ENCODE results near the gene VPS13C. TPM values are rescaled to one million over a fixed set of nuclear protein-coding genes. Genes with fewer than 3 reads are reported as not detected.

VPS13C gene
- total and polyA plus RNA-seq, 8 donors: 5.4 to 207 (median 89.4) TPM

DNA sequence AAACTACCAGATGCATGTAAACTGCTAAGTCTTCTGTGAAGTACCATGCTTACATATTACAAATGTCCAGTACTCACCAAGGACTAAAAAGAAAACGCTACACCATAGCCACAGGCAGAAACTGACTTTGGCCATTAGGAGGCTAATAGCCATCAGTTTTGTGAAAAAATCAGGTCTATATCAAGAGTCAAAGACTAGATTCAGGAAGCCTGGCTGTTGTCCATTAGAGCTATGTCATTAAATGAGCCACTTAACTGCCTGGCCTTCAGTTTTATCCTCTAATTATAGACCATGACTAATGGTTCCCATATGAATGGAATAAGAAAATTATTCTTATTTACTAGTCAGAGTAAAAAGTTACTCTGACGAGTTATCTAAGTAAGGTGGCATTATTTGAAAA lies 144.1 kb downstream of the VPS13C start:
- WGBS, 5 donors: 85 to 93% (median 91%) methylated on average over 2 of the region's 2 CpGs
- Histone ChIP-seq H3K4me3 (no peak overlapping the region), H3K27ac (no peak overlapping the region), H3K9me3 (no peaks in the 10 kb centered on the region), H3K36me3 (peaks cover 28 to 91% (median 83%) of the 10 kb centered on the region in 4 donors), H3K27me3 (no peaks in the 10 kb centered on the region), H3K4me1 (peaks cover 0 to 2% (median 0%) of the 10 kb centered on the region in 4 donors)
- no peak for DNase-seq
- TF ChIP-seq, protein P1, sequence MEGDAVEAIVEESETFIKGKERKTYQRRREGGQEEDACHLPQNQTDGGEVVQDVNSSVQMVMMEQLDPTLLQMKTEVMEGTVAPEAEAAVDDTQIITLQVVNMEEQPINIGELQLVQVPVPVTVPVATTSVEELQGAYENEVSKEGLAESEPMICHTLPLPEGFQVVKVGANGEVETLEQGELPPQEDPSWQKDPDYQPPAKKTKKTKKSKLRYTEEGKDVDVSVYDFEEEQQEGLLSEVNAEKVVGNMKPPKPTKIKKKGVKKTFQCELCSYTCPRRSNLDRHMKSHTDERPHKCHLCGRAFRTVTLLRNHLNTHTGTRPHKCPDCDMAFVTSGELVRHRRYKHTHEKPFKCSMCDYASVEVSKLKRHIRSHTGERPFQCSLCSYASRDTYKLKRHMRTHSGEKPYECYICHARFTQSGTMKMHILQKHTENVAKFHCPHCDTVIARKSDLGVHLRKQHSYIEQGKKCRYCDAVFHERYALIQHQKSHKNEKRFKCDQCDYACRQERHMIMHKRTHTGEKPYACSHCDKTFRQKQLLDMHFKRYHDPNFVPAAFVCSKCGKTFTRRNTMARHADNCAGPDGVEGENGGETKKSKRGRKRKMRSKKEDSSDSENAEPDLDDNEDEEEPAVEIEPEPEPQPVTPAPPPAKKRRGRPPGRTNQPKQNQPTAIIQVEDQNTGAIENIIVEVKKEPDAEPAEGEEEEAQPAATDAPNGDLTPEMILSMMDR (IDR thresholded peaks at IDR 0.05): no peak
- TF ChIP-seq POLR2AphosphoS5 (IDR thresholded peaks at IDR 0.05) (no peak), POLR2A (IDR thresholded peaks at IDR 0.05) (no peak), EP300 (IDR thresholded peaks at IDR 0.05) (no peak)
- intact Hi-C loops (cut with DNase I; ENCODE audit: low total_unique reads): no loop called here

DNA sequence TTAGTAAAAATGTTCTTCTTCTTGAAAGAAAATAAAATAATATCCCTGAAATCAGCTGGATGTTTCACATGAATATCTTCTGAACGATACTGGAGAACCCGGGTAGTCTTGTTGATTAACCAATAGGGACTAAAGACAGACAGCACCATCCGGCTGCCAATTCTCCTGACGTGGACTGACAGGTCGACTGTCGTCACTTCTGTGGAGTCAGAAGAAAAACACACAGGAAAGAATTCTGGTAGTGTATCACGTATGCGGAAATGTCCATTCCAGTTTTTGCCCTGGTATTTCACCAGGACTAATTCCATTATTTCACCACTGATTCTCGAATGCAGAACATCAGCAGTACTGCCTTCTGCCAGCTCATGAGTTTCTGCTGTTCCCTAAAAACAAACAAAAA lies 144.6 kb downstream of the VPS13C start:
- H3K4me3 ChIP-seq: no peak overlapping the region
- no peak for TF ChIP-seq POLR2AphosphoS5 (IDR thresholded peaks at IDR 0.05)
- TF ChIP-seq EP300 (IDR thresholded peaks at IDR 0.05): no peak
- TF ChIP-seq, protein P1 (IDR thresholded peaks at IDR 0.05): no peak
- no peak for TF ChIP-seq POLR2A (IDR thresholded peaks at IDR 0.05)
- intact Hi-C loops (cut with DNase I; ENCODE audit: low total_unique reads): no loop called here
- DNase-seq: no peak
- no peak overlapping the region for H3K27ac ChIP-seq
- 94 to 97% (median 96%) methylated on average over 9 of the region's 9 CpGs for WGBS, 5 donors
- H3K4me1 ChIP-seq: peaks cover 0 to 4% (median 0%) of the 10 kb centered on the region in 4 donors
- H3K27me3 ChIP-seq: no peaks in the 10 kb centered on the region
- H3K9me3 ChIP-seq: no peaks in the 10 kb centered on the region
- peaks cover 24 to 91% (median 81%) of the 10 kb centered on the region in 4 donors for H3K36me3 ChIP-seq

DNA sequence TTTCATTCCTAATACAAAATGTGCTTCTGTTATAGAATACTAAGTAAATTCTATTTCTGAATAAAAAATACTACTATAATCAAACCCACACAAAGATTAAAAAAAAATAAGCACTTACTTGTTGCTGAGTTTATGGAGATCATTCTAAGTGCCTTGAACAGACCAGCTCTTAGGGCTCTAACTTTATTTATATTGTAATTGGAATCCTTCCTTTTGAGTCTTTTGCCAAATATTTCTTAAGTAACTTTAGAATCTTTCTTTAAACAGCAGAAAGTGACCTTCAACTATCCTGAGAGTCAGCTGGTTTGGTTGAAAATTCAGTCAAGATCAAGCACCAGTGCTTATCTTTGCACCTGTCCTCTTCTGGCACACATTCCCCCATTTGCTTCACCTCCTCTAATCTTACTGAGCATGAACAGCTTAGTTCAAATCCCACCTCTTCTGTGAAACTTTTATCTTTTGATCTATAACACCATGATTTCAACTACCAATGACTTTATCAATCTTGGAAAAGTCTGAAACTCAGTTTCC lies 149.3 kb downstream of the VPS13C start:
- DNase-seq: no peak
- intact Hi-C loops (cut with DNase I; ENCODE audit: low total_unique reads): no loop called here
- Histone ChIP-seq H3K27me3 (no peaks in the 10 kb centered on the region), H3K36me3 (peaks cover 21 to 91% (median 79%) of the 10 kb centered on the region in 4 donors), H3K4me1 (peaks cover 0 to 9% (median 6%) of the 10 kb centered on the region in 4 donors), H3K27ac (no peak overlapping the region), H3K9me3 (no peaks in the 10 kb centered on the region), H3K4me3 (no peak overlapping the region)
- TF ChIP-seq, protein P1 (IDR thresholded peaks at IDR 0.05): no peak
- TF ChIP-seq EP300 (IDR thresholded peaks at IDR 0.05): no peak
- no peak for TF ChIP-seq POLR2AphosphoS5 (IDR thresholded peaks at IDR 0.05)
- no peak for TF ChIP-seq POLR2A (IDR thresholded peaks at IDR 0.05)

DNA sequence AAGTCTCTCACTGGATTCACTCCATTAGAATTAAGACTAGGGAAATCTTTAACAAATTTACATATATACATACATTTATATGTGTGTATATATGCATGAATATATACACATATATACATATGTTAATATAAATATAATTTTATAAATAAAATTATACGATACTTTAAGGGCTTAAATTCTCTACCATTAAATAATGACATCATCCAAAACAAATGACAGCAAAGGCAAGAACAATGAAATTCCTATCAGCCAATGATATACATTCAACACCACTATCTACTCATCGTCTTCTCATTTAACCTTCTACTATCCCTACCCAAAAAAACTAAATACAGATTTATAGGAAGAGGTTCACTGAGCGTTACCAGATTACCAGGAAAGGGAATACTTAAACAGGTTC lies 152.0 kb downstream of the VPS13C start:
- no peaks in the 10 kb centered on the region for H3K27me3 ChIP-seq
- no peak overlapping the region for H3K4me3 ChIP-seq
- no peak for DNase-seq
- no peak overlapping the region for H3K27ac ChIP-seq
- WGBS, 5 donors: 93 to 97% (median 95%) methylated on average over 3 of the region's 3 CpGs
- intact Hi-C loops (cut with DNase I; ENCODE audit: low total_unique reads): no loop called here
- H3K4me1 ChIP-seq: peaks cover 0 to 9% (median 6%) of the 10 kb centered on the region in 4 donors
- no peaks in the 10 kb centered on the region for H3K9me3 ChIP-seq
- H3K36me3 ChIP-seq: peaks cover 10 to 91% (median 78%) of the 10 kb centered on the region in 4 donors
- TF ChIP-seq, protein P1 (IDR thresholded peaks at IDR 0.05): no peak
- no peak for TF ChIP-seq POLR2A (IDR thresholded peaks at IDR 0.05)
- TF ChIP-seq POLR2AphosphoS5 (IDR thresholded peaks at IDR 0.05): no peak
- TF ChIP-seq EP300 (IDR thresholded peaks at IDR 0.05): no peak

Data from stomach (tissue), 9 donors.